IMR-90 (cell line): ENCODE measurements around the gene AGMO.

Experiments
- CTCF ChIP-seq: conservative IDR thresholded peaks from 2 replicates; pipeline ENCODE4 v1.5.1; 2012; ENCODE audit warnings: mild to moderate bottlenecking, low read depth, low read length, improper control_type of control experiment
- MAFK ChIP-seq: IDR thresholded peaks from 2 replicates; pipeline ENCODE4 v1.6.1; 2012; ENCODE audit warnings: low read depth, low read length, improper control_type of control experiment

GRCh38 chr7:15313361-15313760 lies 248.5 kb downstream of the AGMO start:
- no peak for TF ChIP-seq CTCF
- TF ChIP-seq MAFK, result no peak
